ENCODE results near the gene STMP1.
"Not testable (repeated sequence)": the region's sequence is repeated elsewhere in the genome, so short reads cannot be mapped to it uniquely, and the experiment has no call there.

The STMP1 gene

GRCh38 chr7:135673360-135673706 is 11.0 kb downstream of the STMP1 start:
- H3K9me3 Mint-ChIP-seq (ENCODE audit: low read depth): no peaks in the 10 kb centered on the region
- H3K36me3 Mint-ChIP-seq: peaks cover 7% of the 10 kb centered on the region

DNA sequence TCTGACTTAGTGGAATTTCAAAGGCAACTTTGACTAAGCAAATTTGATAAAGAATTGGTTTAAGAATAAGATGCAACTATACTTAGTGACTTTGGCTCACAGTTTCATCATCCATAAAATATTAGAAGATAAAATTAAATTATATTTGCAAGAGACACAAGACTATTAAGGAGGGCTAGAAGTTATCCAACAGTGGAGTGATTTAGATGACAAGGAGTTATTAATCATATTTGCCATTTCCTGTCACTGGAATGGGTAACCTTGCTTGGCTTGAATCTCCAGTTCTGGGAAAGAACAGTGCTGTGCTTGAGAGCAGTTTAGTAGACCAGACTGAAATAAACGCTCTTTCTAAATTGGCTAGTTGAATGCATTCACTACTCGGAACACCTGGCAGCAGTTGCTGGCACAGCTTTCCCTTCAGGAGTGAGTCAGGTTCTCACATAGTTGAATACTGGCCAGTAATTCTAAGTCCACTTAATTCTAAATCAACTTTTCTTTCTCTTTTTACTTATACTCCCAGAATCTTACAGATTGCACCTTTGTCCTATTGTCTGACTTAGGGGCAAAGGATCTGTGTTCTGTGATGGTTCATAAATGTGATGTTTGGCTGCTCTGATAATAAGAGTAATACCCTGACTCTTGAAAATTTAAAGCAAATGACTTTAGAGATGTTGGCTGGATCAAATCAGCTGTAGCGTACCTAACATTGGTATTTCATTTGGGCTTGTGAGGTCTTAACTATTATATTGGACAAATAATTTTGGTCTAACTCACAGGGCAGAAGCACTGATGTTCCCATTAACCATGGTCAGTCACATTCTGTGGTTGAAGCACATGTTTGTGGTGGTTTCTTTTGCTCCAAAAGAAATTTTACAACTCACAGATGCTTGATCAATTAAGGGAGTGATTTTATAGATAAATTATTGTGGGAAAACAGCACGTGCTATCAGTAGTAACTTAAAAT is 16.6 kb downstream of the STMP1 start:
- Mint-ChIP-seq H3K27me3 (no peaks in the 10 kb centered on the region), H3K4me3 (no peak overlapping the region), H3K4me1 (ENCODE audit: low read depth) (peaks cover 6% of the 10 kb centered on the region), H3K9me3 (ENCODE audit: low read depth) (no peaks in the 10 kb centered on the region), H3K27ac (no peak overlapping the region), H3K36me3 (peaks cover 12% of the 10 kb centered on the region)

More at GRCh38 chr7:135673360-135673706, 11.0 kb downstream of the STMP1 start:
- Mint-ChIP-seq H3K4me3 (no peak overlapping the region), H3K4me1 (ENCODE audit: low read depth) (peaks cover 28% of the 10 kb centered on the region), H3K27me3 (no peaks in the 10 kb centered on the region), H3K27ac (no peak overlapping the region)

DNA sequence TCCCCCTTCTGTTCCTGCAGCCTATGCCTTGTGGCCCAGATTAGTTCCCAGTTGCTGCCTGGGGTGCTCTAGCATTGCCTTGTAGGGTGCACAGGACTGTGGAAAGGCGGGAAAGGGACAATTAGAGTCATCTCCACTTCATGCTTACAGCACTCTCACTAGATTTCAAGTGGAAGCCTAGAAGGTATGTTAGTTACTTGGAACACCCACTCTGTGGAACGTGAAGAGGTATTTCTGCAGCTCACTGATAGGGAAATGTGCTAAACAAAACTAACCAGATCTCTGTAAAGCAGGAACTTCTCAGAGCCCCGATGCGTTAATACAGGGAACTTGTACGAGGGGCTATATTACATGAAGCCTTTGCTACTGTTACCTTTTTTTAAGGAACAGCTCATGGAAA is 19.4 kb downstream of the STMP1 start:
- Mint-ChIP-seq H3K27ac (no peak overlapping the region), H3K27me3 (no peaks in the 10 kb centered on the region), H3K9me3 (ENCODE audit: low read depth) (no peaks in the 10 kb centered on the region), H3K36me3 (peaks cover 9% of the 10 kb centered on the region), H3K4me1 (ENCODE audit: low read depth) (peaks cover 6% of the 10 kb centered on the region), H3K4me3 (no peak overlapping the region)

DNA sequence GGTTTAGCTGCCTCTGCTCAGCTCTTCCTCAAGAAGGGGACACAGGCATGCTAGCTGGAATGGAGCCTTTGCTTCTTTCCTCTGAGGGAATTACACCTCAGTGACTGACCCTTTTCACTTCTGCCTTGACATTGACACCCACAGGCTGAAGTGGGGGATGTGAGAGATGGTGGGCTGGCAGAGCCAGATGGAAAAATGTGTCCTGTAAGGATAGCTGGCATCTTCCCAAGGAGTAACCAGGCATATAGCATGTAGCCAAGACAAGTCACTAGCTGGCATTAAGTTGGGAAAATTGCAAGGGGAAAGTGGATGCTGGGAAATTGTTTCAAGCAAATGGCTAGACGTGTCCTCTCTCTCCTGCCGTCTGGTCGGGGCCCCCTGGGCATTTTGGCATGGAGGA is 19.9 kb downstream of the STMP1 start:
- H3K4me3 Mint-ChIP-seq: no peak overlapping the region
- H3K27me3 Mint-ChIP-seq: no peaks in the 10 kb centered on the region
- peaks cover 9% of the 10 kb centered on the region for H3K36me3 Mint-ChIP-seq
- no peaks in the 10 kb centered on the region for H3K9me3 Mint-ChIP-seq (ENCODE audit: low read depth)
- peaks cover 6% of the 10 kb centered on the region for H3K4me1 Mint-ChIP-seq (ENCODE audit: low read depth)
- H3K27ac Mint-ChIP-seq: no peak overlapping the region

GRCh38 chr7:135683609-135684008 is 21.3 kb downstream of the STMP1 start:
- H3K36me3 Mint-ChIP-seq: peaks cover 13% of the 10 kb centered on the region
- peaks cover 6% of the 10 kb centered on the region for H3K4me1 Mint-ChIP-seq (ENCODE audit: low read depth)
- no peak overlapping the region for H3K27ac Mint-ChIP-seq
- H3K4me3 Mint-ChIP-seq: no peak overlapping the region
- no peaks in the 10 kb centered on the region for H3K9me3 Mint-ChIP-seq (ENCODE audit: low read depth)
- no peaks in the 10 kb centered on the region for H3K27me3 Mint-ChIP-seq

DNA sequence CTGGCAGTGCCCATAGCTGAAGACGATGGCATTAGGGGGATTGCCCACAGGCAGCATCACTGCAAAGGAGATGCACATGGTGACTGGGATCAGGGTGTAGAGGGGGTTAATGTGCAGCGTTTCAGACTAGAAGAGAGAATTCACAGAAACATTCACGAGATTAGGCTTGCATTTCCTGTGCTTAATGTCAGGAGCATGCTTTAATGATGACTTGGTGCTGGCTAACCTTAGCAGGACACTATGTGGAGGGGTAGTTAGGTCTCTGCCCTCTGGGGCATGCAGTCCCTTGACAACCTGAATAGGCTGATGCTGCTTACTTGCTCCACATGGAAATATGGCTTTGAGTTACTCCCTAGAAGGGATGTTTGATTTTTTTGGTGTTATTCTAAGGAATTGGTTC is 21.8 kb downstream of the STMP1 start:
- Mint-ChIP-seq H3K4me3 (no peak overlapping the region), H3K9me3 (ENCODE audit: low read depth) (no peaks in the 10 kb centered on the region), H3K27me3 (no peaks in the 10 kb centered on the region), H3K4me1 (ENCODE audit: low read depth) (peaks cover 6% of the 10 kb centered on the region), H3K27ac (no peak overlapping the region), H3K36me3 (peaks cover 10% of the 10 kb centered on the region)

- no peak overlapping the region for H3K4me3 Mint-ChIP-seq
- H3K27ac Mint-ChIP-seq: no peak overlapping the region
These were observed 22.4 kb downstream of the STMP1 start for GRCh38 chr7:135684699-135685098.

DNA sequence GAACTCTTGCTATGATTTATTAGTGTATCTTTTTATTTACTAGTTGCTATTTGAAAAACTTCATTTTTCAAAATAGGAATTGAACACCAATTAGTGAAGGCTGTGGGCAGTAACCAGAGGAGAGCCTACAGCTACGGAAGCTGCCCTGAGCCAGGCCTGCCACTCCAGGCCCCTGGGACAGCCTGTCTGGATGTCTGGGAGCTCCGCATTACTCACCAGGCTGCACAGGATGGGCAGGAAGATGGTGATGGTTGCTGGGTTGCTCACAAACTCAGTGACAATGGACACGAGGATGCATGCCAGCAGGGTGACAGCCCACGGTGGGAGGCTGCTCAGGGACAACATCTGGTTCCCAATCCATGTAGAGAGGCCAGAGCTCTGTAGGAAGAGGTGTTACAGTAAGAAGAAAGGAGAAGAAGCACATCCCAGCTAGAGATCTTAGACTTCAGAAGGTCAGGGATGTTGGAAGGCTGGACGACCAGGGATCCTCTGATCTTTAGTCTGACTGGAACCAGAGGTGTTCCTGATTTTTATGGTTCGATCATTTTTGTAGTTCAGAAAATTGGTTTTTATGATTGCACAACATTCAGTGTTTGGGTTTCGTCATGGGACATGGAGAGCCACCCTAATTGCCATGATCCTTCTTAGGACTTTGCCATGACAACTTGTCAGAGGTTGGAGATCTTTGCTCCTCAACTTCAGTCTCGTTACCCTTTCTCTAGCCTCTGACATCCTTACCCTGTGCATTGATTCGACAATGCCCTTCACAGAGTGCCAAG is 23.2 kb downstream of the STMP1 start:
- no peak overlapping the region for H3K27ac Mint-ChIP-seq
- H3K9me3 Mint-ChIP-seq (ENCODE audit: low read depth): no peaks in the 10 kb centered on the region
- H3K27me3 Mint-ChIP-seq: no peaks in the 10 kb centered on the region
- H3K4me3 Mint-ChIP-seq: no peak overlapping the region
- H3K36me3 Mint-ChIP-seq: peaks cover 14% of the 10 kb centered on the region
- H3K4me1 Mint-ChIP-seq (ENCODE audit: low read depth): no peaks in the 10 kb centered on the region

More at GRCh38 chr7:135684699-135685098, 22.4 kb downstream of the STMP1 start:
- Mint-ChIP-seq H3K27me3 (no peaks in the 10 kb centered on the region), H3K9me3 (ENCODE audit: low read depth) (no peaks in the 10 kb centered on the region), H3K36me3 (peaks cover 11% of the 10 kb centered on the region), H3K4me1 (ENCODE audit: low read depth) (peaks cover 3% of the 10 kb centered on the region)

GRCh38 chr7:135687466-135687865 is 25.2 kb downstream of the STMP1 start:
- H3K9me3 Mint-ChIP-seq (ENCODE audit: low read depth): no peaks in the 10 kb centered on the region
- H3K27ac Mint-ChIP-seq: no peak overlapping the region
- no peak overlapping the region for H3K4me3 Mint-ChIP-seq
- H3K27me3 Mint-ChIP-seq: no peaks in the 10 kb centered on the region
- no peaks in the 10 kb centered on the region for H3K4me1 Mint-ChIP-seq (ENCODE audit: low read depth)
- peaks cover 18% of the 10 kb centered on the region for H3K36me3 Mint-ChIP-seq

GRCh38 chr7:135690566-135690965 is 28.3 kb downstream of the STMP1 start:
- H3K27ac Mint-ChIP-seq: no peak overlapping the region
- H3K27me3 Mint-ChIP-seq: no peaks in the 10 kb centered on the region
- H3K4me3 Mint-ChIP-seq: no peak overlapping the region
- no peaks in the 10 kb centered on the region for H3K9me3 Mint-ChIP-seq (ENCODE audit: low read depth)
- H3K4me1 Mint-ChIP-seq (ENCODE audit: low read depth): no peaks in the 10 kb centered on the region
- H3K36me3 Mint-ChIP-seq: peaks cover 18% of the 10 kb centered on the region

GRCh38 chr7:135692055-135692454 is 29.7 kb downstream of the STMP1 start:
- no peaks in the 10 kb centered on the region for H3K27me3 Mint-ChIP-seq
- no peaks in the 10 kb centered on the region for H3K9me3 Mint-ChIP-seq (ENCODE audit: low read depth)
- no peak overlapping the region for H3K27ac Mint-ChIP-seq
- H3K36me3 Mint-ChIP-seq: peaks cover 21% of the 10 kb centered on the region
- no peak overlapping the region for H3K4me3 Mint-ChIP-seq
- no peaks in the 10 kb centered on the region for H3K4me1 Mint-ChIP-seq (ENCODE audit: low read depth)

- not testable (repeated sequence) for H3K4me3 Mint-ChIP-seq; H3K4me1 Mint-ChIP-seq (ENCODE audit: low read depth); H3K27me3 Mint-ChIP-seq; H3K27ac Mint-ChIP-seq; H3K9me3 Mint-ChIP-seq (ENCODE audit: low read depth)
- H3K36me3 Mint-ChIP-seq: peaks cover 17% of the 10 kb centered on the region
These were observed 30.3 kb downstream of the STMP1 start for GRCh38 chr7:135692606-135693005.

DNA sequence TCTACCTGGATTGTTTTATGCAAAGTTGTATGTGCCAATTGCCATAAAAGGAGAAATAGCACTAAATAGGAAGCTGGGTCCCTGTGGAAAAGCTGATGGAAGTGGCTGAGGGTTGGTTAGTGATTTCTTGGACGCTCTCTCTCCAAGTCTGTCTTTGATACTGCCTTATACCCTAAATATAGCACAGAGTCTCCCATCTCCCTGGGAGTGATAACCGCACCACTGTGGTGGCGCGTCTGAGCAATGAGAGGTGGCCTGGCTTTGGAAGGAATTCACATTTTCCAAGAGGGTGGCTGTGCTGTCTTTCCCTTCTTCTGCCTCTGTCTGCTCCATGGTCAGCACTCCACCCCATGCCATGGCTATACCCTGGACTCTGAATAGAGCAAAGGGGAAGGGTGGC is 31.2 kb downstream of the STMP1 start:
- Mint-ChIP-seq H3K27ac (no peak overlapping the region), H3K36me3 (peaks cover 17% of the 10 kb centered on the region), H3K27me3 (no peaks in the 10 kb centered on the region), H3K4me3 (no peak overlapping the region), H3K4me1 (ENCODE audit: low read depth) (no peaks in the 10 kb centered on the region), H3K9me3 (ENCODE audit: low read depth) (no peaks in the 10 kb centered on the region)

- Mint-ChIP-seq H3K27ac (no peak overlapping the region), H3K9me3 (ENCODE audit: low read depth) (no peaks in the 10 kb centered on the region)
These were observed 35.1 kb downstream of the STMP1 start for GRCh38 chr7:135697276-135698049.

DNA sequence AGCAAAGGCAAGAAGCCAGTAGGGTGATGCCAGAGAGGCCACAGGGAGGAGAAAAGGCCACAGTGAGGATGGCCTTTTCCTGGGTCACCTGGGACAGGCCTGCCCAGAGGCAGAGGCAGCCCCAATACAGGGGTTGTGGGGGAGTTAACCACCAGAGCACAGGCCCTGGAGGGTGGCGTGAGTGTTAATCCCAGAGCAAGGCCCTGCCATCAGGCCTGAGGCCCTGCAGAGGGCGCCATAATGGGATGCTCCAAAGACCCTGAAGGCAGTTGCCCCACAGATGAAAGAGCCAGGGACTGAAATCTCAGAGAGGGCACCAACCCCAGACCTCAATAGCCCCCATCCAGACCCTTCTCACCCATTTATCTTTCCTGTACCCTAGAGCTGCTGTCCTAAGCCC is 41.8 kb downstream of the STMP1 start:
- no peaks in the 10 kb centered on the region for H3K4me1 Mint-ChIP-seq (ENCODE audit: low read depth)
- no peaks in the 10 kb centered on the region for H3K27me3 Mint-ChIP-seq
- no peaks in the 10 kb centered on the region for H3K9me3 Mint-ChIP-seq (ENCODE audit: low read depth)
- no peak overlapping the region for H3K27ac Mint-ChIP-seq
- no peak overlapping the region for H3K4me3 Mint-ChIP-seq
- peaks cover 4% of the 10 kb centered on the region for H3K36me3 Mint-ChIP-seq

More at GRCh38 chr7:135697276-135698049, 35.1 kb downstream of the STMP1 start:
- no peaks in the 10 kb centered on the region for H3K4me1 Mint-ChIP-seq (ENCODE audit: low read depth)
- peaks cover 7% of the 10 kb centered on the region for H3K36me3 Mint-ChIP-seq
- no peaks in the 10 kb centered on the region for H3K27me3 Mint-ChIP-seq
- no peak overlapping the region for H3K4me3 Mint-ChIP-seq

Data from activated naive CD8-positive, alpha-beta T cell (primary cell).